Suppressor macrophage treated with lipopolysaccharide for 1 hour (primary cell): ENCODE results near the gene TFAP2C.
A peak's percentile ranks its signal among the peaks of the same experiment; 100 is the strongest.

Experiments used
- DNase-seq, 3 donors: peaks; one replicate each; pipeline ENCODE4 v3.0.0-alpha.2; 2020 to 2022

Gene TFAP2C

GRCh38 chr20:56657879-56658278, 28.8 kb downstream of the TFAP2C start:
- no peak for DNase-seq

DNA sequence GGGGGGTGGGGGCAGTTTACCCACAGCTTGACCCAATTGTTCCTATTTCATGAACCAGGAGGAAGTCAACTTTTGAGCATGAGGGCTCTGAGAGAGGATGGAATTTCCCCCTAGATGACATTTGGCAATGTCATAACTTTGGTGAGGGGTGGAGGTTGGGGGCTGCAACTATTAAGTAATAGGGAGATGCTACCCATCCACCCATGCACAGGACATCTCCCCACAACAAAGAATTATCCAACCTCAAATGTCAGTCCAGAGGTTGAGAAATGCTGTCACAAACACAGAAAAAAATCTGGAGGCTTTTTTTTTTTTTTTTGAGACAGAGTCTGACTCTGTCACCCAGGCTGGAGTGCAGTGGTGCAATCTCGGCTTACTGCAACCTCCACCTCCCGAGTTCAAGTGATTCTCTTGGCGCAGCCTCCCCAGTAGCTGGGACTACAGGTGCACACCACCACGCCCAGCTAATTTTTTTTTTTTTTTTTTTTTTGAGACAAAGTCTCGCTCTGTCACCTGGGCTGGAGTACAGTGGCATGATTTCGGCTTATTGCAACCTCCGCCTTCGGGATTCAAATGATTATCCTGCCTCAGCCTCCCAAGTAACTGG, 29.3 kb downstream of the TFAP2C start:
- peak; percentile 35 to 40 (median 37) for DNase-seq

- no peak for DNase-seq
Observed at GRCh38 chr20:56663660-56664059, 34.6 kb downstream of the TFAP2C start.

GRCh38 chr20:56664796-56665195, 35.7 kb downstream of the TFAP2C start:
- DNase-seq: no peak

DNA sequence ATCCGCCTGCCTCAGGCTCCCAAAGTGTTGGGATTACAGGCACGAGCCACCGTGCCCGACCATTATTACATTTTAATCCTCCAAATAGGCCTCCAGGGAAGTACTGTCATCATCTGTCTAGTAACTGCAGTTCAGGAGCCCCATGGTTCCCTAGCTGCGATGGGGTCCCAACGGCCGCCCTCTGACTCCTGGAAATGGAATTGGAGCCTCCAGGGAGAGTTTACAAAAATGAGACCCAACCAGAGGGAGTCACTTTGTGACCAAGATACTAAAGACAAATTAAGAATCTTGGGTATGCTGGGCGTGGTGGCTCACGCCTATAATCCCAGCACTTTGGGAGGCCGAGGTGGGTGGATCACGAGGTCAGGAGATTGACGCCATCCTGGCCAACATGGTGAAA, 36.7 kb downstream of the TFAP2C start:
- DNase-seq: no peak

DNA sequence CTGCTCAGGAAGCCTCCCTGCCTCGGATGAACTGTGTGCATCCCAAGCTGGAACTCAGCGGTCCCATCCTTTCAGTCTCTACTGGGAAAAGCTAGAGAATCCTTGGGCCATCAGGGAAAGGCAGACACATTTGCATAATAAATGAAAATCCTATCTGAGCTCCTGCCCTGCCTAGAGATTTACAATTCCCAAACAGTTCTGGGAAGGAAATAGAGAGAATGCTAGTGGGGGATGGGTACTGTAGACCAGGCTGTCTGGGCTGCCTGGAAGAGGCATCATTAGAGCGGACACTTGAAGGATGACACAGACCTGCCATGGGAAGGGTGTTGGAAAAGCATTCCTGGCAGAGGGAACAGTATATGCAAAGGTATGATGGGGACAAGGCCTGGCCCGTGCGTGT, 44.3 kb downstream of the TFAP2C start:
- no peak for DNase-seq

DNA sequence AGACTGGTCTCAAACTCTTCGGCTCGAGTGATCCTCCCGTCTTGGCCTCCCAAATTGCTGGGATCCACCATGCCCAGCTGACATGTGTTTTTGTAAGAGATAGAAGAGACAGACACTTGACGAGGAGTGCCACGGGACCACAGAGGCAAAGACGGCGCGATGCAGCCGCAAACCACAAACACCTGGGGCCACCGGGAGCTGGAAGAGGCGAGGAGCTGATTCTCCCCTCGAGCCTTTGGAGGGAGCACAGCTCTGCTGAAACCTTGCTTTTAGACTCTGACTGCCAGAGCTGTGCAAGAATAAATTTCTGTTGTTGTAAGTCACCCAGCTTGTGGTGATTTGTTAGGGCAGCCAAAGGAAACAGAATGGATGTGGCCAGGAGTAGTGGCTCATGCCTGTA, 46.9 kb downstream of the TFAP2C start:
- DNase-seq: no peak

DNA sequence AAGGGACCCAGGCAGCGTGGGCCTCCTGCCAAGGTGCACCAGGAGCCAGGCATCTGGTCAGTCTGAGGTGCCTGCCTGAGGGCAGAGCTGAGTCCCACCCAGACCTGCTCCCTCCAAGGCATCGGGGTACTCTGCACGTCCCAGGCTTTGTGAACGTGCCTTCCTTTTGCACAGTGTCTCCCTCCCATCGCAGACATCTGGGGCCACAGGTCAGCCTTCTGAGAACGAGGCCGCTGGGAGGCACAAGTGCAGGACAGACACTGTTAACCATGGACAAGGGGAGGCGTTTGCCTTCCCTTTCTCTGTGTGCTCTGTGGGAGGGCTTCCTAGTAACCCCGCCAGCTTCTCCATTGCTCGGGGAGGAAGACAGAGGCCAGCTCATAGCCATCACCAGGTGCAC, 47.6 kb downstream of the TFAP2C start:
- no peak for DNase-seq

DNA sequence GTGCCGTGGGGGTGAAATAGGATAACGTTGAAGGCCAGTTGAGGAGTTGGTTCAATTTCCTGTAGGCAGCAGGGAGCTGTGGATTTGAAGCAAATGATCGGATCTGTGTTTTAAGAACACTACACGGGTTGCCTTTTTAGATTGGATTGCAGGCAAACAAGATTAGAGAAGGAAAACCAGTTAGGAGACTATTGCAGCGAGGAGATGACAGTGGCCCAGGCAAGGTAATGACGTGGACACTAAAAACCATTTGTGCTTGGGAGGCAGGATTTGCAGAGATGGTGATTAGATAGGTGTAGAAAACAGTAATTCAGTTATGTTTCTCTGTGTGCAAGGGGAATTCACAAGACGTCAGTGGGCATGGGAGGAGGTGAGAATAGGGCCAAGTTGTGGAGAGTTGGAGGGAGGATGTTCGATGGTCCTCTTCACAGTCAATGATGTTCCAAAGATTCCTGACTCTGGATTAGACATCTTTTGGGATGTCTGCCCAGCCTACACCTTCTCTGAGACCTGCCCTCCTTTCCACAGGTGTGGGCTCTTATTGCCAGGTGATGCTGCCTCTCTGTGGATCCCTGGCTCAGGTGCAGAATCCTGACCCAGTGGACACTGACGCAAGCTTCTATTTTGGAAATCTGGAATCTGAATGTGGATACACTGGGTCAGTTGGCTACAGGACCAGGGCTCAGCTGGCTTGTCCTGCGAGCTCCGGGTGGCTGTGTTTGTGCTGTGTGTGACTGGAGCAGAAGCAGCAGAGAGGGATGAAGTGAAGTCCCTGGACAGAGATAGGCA, 54.2 kb downstream of the TFAP2C start:
- no peak for DNase-seq

DNA sequence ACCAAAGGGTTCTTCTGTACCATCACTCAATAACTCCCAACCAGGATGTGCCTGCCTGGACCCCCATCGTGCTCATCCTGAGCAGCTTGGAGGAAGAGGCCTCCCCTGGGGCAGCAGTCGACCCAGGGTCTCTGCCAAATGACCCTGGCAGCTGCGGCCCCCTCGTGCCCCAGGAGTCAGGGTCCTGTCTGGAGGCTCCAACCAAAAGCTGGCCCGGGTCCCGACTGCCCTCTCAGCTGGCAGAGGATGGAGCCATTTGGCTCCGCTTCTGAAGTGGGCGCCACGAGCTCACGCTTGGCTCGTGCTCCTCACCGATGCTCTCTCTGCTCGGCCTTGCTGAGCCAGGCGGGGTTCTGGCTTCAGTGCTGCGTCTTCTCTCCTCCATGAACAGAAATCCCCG, 56.8 kb downstream of the TFAP2C start:
- no peak for DNase-seq

DNA sequence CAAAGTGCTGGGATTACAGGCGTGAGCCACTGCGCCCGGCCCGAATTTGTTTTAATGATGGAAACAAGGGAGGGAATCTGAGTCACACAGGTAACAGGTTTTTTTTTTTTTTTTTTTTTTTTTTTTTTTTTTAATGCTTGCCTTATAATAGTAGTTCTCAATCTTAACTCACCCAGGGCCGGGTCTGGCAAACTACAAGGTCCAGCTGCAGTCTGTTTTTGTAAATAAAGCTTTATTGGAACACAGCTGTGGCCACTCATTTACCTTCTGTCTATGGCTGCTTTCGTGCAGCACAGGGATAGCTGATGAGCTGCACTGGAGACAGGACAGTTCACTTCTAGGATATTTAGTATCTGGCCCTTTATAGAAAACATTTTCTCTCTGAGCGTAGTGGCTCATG, 58.0 kb downstream of the TFAP2C start:
- DNase-seq: no peak

GRCh38 chr20:56688106-56688505, 59.0 kb downstream of the TFAP2C start:
- no peak for DNase-seq
